ENCODE data around the gene CRABP1. TPM values are rescaled to one million over a fixed set of nuclear protein-coding genes. Genes with fewer than 3 reads are reported as not detected.

The CRABP1 gene
- total and polyA plus RNA-seq, 4 donors, result 1.1 TPM; not detected in 3

DNA sequence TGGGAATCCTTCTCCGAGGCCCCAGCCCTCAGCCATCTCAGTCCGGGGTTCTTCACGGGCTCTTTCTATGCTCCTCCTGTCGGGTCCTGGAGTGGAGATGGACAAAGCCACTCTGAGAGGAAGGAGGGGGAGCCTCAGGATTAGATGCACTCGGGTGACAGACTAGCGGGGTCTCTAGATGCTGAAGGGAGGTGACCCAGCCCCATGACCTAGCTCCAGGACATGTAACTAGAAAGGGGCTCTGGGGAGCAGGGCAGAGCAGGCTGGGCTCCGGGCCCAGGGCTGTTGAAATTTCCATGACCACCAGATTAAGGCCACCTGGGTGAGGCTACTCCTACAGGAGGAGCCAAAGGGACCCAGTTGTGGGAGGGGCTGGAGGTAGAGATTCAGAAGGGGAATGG, 26.0 kb upstream of the CRABP1 start:
- H3K4me3 ChIP-seq, result no peak overlapping the region
- H3K27me3 ChIP-seq (ENCODE audit: control insufficient read depth in 3 of 3, insufficient read depth in 3 of 3, low read length in 2 of 3), result no peaks in the 10 kb centered on the region
- H3K36me3 ChIP-seq (ENCODE audit: control insufficient read depth in 4 of 4, insufficient read depth in 4 of 4, low read length in 4 of 4), result no peaks in the 10 kb centered on the region
- H3K27ac ChIP-seq (ENCODE audit: low read depth in 1 of 2, low read length in 1 of 2), result no peak overlapping the region
- TF ChIP-seq, protein P1, sequence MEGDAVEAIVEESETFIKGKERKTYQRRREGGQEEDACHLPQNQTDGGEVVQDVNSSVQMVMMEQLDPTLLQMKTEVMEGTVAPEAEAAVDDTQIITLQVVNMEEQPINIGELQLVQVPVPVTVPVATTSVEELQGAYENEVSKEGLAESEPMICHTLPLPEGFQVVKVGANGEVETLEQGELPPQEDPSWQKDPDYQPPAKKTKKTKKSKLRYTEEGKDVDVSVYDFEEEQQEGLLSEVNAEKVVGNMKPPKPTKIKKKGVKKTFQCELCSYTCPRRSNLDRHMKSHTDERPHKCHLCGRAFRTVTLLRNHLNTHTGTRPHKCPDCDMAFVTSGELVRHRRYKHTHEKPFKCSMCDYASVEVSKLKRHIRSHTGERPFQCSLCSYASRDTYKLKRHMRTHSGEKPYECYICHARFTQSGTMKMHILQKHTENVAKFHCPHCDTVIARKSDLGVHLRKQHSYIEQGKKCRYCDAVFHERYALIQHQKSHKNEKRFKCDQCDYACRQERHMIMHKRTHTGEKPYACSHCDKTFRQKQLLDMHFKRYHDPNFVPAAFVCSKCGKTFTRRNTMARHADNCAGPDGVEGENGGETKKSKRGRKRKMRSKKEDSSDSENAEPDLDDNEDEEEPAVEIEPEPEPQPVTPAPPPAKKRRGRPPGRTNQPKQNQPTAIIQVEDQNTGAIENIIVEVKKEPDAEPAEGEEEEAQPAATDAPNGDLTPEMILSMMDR (IDR thresholded peaks at IDR 0.05; ENCODE audit: control extremely low read depth, extremely low read depth), result no peak
- H3K4me1 ChIP-seq (ENCODE audit: control insufficient read depth in 5 of 5, insufficient read depth in 5 of 5, low read length in 5 of 5), result no peaks in the 10 kb centered on the region
- ATAC-seq (ENCODE audit: insufficient read depth, low FRiP score), result no peak
- no peak for DNase-seq
- no peak overlapping the region for H3K9ac ChIP-seq (ENCODE audit: insufficient read depth in 1 of 2, low read length in 2 of 2)
- no peaks in the 10 kb centered on the region for H3K9me3 ChIP-seq (ENCODE audit: control insufficient read depth in 4 of 4, insufficient read depth in 3 of 4, low read length in 3 of 4)
- 82 to 95% methylated on average over 7 of the region's 7 CpGs for WGBS, 2 donors

DNA sequence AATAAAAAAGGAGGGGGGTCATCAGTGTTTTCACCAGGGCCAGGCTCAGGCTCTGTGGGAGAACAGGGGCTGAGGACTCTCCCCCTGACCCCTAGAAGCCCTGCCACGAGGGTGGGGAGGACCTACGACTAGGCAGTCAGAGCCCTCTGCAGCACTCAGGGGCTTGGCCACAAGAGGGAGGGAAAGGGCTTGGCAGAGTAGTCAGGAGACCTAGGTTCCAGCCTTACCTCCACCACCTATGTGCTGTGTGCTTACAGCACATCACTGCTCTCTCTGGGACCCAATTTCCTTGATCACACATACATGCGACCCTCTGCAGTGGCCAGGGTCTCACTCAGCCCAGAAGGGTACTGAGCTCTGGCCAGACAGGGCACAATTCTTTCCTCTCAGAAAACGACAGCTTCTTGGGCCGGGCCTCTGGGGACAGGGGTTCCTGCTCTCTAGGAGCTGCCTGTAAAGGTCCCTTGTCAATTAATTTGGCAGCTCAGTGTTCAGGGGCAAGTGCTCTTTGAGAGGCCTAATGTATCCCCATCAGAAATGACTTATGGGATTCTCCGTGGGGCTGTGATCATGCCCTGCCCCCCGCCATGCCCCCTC, 24.4 kb upstream of the CRABP1 start:
- Histone ChIP-seq H3K27me3 (ENCODE audit: control insufficient read depth in 3 of 3, insufficient read depth in 3 of 3, low read length in 2 of 3) (no peaks in the 10 kb centered on the region), H3K36me3 (ENCODE audit: control insufficient read depth in 4 of 4, insufficient read depth in 4 of 4, low read length in 4 of 4) (no peaks in the 10 kb centered on the region), H3K4me3 (no peak overlapping the region), H3K9me3 (ENCODE audit: control insufficient read depth in 4 of 4, insufficient read depth in 3 of 4, low read length in 3 of 4) (no peaks in the 10 kb centered on the region), H3K9ac (ENCODE audit: insufficient read depth in 1 of 2, low read length in 2 of 2) (no peak overlapping the region), H3K4me1 (ENCODE audit: control insufficient read depth in 5 of 5, insufficient read depth in 5 of 5, low read length in 5 of 5) (no peaks in the 10 kb centered on the region), H3K27ac (ENCODE audit: low read depth in 1 of 2, low read length in 1 of 2) (no peak overlapping the region)
- DNase-seq (no peak), ATAC-seq (ENCODE audit: insufficient read depth, low FRiP score) (no peak)
- 74 to 80% methylated on average over 7 of the region's 7 CpGs for WGBS, 2 donors
- TF ChIP-seq, protein P1 (IDR thresholded peaks at IDR 0.05; ENCODE audit: control extremely low read depth, extremely low read depth), result no peak

DNA sequence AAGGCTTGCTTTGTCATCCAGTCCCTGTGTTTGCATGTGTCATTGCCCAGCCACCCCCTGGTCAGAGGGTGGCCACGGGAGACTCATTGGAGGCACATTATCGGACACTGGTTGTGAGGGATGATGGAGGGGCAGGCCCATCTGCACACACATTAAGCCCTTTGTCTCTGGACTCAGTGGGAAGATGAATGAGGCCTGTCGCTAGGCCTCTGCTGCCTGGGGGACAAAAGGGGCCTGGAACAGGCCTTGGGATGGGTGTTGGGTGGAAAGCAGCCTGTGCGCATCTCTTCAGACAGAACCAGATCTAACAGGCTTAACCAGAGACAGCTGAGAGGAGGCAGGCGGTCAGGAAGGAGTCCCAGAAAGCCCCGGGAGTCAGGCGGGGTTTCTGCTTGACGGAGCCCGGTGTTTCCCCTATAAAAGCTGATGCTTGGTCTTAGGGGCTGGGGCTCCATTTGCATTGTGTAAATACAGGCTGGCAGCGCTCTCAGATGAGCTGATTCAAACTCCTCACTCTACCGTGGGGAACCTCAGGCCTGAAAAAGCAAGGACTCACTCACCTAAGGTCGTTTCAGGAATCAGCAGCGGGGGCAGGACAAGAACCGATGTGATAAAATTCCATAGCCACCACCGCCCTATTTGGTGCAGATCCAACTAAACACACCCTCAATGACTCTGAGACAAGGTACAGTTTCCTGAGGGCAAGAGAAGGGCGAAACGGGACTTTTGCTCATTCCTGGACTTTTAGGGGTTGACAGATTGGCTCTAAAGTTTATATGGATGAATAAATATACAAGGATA, 23.7 kb upstream of the CRABP1 start:
- WGBS, 2 donors, result 69 to 85% methylated on average over 17 of the region's 17 CpGs
- ATAC-seq (ENCODE audit: insufficient read depth, low FRiP score) (no peak), DNase-seq (peak in 1 of 3 donors; percentile 25)
- H3K36me3 ChIP-seq (ENCODE audit: control insufficient read depth in 4 of 4, insufficient read depth in 4 of 4, low read length in 4 of 4), result no peaks in the 10 kb centered on the region
- H3K27ac ChIP-seq (ENCODE audit: low read depth in 1 of 2, low read length in 1 of 2), result no peak overlapping the region
- H3K27me3 ChIP-seq (ENCODE audit: control insufficient read depth in 3 of 3, insufficient read depth in 3 of 3, low read length in 2 of 3), result no peaks in the 10 kb centered on the region
- no peak overlapping the region for H3K9ac ChIP-seq (ENCODE audit: insufficient read depth in 1 of 2, low read length in 2 of 2)
- no peak overlapping the region for H3K4me3 ChIP-seq
- no peaks in the 10 kb centered on the region for H3K9me3 ChIP-seq (ENCODE audit: control insufficient read depth in 4 of 4, insufficient read depth in 3 of 4, low read length in 3 of 4)
- H3K4me1 ChIP-seq (ENCODE audit: control insufficient read depth in 5 of 5, insufficient read depth in 5 of 5, low read length in 5 of 5), result no peaks in the 10 kb centered on the region
- TF ChIP-seq, protein P1 (IDR thresholded peaks at IDR 0.05; ENCODE audit: control extremely low read depth, extremely low read depth), result no peak
